ENCODE data around the gene TSFM.
A peak's percentile ranks its signal among the peaks of the same experiment; 100 is the strongest.

TSFM gene

GRCh38 chr12:57832966-57833365 lies 50.4 kb downstream of the TSFM start:
- DNase-seq (ENCODE audit: low read depth in 3 of 3, low spot score in 1 of 3), result no peak

DNA sequence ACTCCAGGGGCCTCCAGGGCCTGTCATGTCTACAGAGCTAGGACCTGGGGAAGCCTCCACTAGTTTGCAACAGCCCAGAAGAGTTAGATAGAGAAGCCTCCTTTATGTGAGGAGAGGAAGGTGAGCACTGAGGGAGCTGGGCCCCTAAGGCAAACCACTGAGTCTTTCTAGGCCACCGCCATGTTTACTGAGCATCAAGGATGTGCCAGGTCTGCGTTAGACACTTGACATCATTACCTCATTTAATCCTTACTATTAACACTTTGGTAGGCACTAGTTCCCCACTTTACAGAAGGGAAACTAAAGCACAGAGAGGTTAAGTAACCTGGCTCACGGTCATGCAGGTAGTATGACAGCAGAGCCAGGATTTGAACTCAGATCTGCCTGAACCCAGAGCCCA lies 51.1 kb downstream of the TSFM start:
- no peak for DNase-seq (ENCODE audit: low read depth in 3 of 3, low spot score in 1 of 3)

GRCh38 chr12:57834086-57834876 lies 51.7 kb downstream of the TSFM start:
- no peak for DNase-seq (ENCODE audit: low read depth in 3 of 3, low spot score in 1 of 3)

GRCh38 chr12:57835366-57836288 lies 53.0 kb downstream of the TSFM start:
- DNase-seq (ENCODE audit: low read depth in 3 of 3, low spot score in 1 of 3), result no peak

DNA sequence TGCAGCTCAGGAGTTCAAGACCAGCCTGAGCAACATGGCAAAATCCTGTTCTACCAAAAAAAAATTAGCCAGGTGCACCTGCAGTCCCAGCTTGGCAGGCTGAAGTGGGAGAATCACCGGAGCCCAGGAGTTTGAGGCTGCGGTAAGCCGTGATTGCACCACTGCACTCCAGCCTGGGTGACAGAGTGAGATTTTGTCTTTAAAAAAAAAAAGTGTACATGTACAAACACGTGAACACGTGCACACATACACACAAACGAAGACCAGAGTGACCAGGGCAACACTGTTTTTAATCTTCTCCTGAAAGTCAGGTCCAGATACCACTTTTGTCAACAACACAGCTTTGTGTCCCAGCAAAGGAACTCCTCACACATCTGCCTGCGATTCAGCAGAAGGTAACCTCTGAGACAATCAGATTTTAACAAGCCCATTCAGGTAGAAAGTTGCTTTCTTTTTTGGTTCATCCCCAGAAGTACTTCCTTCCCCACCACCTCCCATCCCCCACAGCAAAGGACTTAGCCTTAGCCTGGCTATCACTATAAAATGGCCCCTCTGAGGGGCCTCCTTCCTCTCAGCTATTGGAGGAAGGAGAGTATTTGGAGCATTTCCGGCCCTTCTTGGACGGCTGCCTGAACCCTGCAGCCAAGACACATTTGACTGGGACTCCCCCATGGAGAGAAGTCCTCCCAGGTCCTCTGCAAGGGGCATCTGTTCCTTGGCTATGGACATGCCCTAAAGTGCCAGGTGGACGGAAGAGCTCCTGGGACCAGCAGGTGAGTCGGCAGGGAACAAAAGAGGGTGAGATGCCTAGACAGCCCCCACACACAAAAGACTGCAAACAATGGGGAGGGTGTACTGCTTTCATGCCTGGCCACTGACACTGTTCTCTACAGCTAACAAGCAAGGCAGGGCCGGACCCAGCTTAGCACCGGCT lies 54.1 kb downstream of the TSFM start:
- DNase-seq (ENCODE audit: low read depth in 3 of 3, low spot score in 1 of 3), result no peak

DNA sequence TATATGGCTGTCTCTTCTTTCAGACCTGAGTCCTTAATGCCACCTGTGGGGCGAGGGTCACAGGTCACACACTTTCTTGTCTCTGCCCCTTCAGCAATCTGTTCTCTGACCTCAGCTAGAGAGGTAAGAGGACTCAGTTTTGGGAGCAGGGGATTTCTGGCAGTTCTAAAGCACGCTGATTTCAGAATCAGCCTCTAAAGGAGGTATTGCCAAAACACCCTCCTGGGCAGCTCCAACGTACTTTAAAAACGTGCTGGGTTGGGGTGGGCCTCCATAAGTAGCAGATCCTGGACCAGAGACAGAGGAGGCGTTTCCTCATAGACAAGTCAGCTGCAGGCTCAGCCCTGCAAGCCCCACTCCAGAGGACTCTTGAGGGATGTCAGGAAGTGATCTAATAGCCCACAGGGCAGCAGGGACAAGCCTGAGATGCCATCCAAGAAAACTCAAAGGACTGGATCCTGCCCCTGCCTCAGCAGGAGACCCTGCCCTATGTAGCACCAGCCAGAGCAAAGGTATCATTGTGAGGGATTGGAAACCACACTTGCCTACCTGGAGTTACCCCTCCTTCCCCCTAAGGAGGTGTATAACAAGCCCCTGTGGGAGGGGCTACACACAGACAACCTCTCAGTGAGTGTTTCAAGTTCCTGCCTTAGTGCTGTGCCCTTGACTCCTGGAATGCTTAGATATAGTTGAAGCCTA lies 55.4 kb downstream of the TSFM start:
- no peak for DNase-seq (ENCODE audit: low read depth in 3 of 3, low spot score in 1 of 3)

DNA sequence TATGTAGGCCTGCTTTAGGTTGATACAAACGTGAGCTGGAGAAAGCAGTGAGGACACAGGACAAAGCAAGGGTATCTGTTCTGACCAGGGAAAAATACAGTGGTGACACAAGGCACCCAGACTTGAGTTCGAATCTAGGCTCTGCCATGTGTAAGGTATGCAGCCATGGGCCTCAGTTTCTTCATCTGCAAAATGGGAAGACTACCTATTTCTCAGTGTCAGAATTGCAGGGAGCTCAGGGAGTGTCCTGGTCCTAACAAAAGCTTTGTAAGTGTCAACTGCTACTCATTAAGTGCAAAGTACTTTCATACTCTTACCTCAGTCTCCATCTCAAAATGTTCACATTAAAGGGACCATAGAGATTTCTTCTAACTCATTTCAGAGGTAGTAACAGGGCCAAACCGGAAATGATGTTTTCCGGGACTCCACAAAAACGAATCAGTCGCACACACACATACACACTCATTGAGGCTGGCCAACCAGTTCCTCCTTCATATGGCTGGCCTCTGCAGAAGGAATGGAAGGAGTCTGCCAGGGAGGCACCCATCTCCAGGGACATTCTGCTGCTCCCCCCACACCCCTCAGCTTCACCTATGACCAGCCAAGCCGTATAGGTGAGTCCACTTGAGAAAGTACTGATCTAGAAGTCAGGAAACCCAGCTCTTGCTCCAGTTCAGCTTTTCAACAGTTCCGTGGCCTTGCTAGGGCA lies 56.2 kb downstream of the TSFM start:
- no peak for DNase-seq (ENCODE audit: low read depth in 3 of 3, low spot score in 1 of 3)

DNA sequence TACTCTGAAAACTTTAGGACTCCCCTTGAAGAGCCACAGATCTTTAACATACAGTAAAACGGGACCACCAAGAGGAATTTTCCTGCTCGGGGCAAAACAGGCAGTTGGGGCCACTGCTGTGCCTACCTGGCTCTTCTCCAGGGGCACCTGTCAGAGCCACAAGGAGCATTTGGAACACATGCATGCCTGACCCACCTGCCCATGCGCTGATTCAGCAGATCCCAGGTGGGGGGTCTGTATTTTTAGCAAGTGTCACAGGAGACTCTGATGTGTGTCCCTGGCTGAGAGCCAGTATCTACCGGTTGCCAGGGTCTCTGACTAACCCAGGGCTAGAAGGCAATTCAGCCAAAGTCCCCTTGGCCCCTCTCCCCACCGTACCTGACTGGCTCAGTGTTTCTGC lies 57.4 kb downstream of the TSFM start:
- no peak for DNase-seq (ENCODE audit: low read depth in 3 of 3, low spot score in 1 of 3)

GRCh38 chr12:57840726-57841125 lies 58.1 kb downstream of the TSFM start:
- DNase-seq (ENCODE audit: low read depth in 3 of 3, low spot score in 1 of 3), result no peak

GRCh38 chr12:57841445-57841844 lies 58.9 kb downstream of the TSFM start:
- no peak for DNase-seq (ENCODE audit: low read depth in 3 of 3, low spot score in 1 of 3)

DNA sequence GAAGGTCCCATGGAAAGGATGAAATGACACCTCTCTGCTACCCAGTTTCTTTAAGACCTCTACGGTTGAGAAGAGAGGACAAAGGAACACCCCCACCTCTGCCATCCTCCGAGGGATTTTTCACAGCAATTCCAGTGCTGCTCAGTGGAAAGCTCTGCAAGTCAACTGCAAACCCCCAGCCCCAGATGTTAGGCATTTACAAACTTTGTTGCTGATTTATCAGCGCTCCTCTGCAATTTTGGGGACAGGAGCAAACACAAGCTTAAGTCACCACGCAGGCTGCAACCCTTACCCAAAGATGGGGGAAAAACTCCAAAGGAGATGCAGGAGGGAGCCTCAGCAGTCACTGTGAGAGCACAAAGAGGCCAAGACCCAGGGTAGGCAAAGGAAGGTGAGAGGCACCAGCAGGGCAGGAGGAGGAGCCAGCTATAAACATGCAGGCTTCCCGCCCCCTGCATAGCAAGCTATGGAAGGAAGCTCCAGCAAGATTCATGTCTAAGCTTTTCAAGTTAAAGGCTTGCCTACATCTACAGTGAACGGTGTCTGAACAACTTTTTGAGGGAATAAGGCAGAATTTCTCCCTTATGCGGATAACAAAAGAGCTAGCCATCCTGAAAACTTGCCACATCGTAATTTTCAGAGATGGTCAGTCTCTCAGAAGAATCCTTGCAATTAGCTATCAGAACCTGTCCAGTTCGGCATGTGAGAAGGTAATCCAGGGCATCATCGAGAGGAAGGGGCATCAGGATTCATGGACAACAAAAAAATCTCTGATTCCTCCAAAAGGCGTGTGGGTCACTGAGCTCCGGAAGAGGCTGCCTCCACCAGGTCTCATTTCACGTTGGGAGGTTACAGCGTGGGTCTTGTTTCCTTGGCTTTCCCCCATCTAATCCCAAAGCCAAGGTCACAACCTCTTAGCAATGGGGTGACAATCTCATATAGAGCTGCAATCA lies 60.0 kb downstream of the TSFM start:
- DNase-seq (ENCODE audit: low read depth in 3 of 3, low spot score in 1 of 3), result no peak

DNA sequence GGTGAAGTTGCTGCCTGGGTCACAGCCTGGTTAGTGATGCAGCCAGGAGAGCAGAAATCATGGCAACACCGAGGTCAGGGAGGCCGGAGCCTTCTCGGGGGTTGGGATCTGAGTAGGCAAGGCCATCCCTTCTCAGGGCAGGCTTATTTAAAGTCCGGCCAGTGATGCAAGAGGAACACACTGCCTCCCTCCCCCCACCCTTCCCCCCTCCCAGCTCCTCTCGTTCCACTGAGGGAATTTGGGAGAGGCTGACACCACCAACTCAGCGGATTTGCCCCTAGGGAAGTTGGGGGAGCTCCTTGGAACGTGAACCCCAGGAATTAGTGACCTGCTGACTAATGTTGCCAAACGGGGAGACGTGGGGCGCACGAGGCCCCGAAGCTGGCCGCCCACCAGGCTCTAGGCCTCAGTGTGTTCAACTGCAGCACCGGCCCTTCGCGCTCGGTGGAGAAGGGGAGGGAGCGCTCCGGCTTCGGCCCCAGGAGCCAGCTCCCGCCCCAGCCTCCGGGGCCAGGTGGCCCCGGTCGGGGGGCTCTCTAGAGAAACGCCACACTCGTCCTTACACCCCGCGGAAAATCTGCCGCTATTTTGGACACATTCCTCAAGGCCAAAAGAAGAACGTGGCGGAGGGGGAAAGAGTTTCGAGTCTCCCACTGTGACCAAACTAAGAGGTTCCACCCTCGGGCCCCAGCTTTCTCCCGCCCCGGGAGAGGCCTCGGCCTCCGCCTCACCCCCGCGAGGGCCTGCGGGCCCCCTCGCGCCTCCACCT lies 62.3 kb downstream of the TSFM start:
- peak in 1 of 3 donors; percentile 38 for DNase-seq (ENCODE audit: low read depth in 3 of 3, low spot score in 1 of 3)

DNA sequence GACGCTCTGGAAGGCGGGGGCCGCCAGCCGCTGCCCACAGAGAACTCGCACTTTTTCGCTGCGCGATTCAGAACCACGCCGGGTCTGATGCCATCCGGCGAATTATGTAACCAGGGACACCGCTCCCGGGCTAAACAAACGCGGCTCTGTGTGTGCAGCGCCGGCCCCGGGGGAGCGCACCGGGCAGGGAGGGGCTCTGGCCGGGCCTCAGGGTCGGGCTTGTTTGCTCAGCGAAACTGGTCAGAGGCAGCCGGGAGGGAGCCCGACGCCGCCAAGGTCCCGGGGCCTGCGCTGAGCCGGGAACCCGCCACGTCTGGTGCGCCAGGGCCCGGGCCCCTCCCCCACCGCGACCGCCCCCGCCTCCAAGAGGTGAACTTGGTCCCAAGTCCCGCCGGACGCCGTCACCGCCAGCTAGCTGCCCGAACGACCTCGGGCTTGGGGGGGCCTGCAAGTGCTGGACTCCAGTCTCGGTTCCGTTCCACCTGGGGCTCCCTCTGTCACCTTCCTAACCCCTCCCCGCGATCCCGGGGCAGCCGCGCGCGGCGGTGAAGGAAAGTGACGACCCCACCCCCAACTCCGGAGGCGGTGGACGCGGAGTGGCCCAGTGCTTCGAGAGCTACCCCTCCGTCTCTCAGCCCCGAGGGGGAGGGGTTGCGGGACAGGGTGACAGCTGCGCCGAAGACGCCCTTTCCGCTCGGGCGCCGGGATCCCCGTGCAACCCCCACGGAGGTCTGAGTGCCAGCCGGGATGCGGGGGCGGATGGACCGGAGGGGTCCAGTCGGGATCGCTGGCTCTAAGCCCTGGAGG lies 63.1 kb downstream of the TSFM start:
- DNase-seq (ENCODE audit: low read depth in 3 of 3, low spot score in 1 of 3), result peak in 1 of 3 donors; percentile 60

GRCh38 chr12:57846285-57846576 lies 63.6 kb downstream of the TSFM start:
- no peak for DNase-seq (ENCODE audit: low read depth in 3 of 3, low spot score in 1 of 3)

- peak; percentile 74 to 77 (median 77) for DNase-seq (ENCODE audit: low read depth in 3 of 3, low spot score in 1 of 3)
Measured at GRCh38 chr12:57846577-57847319, 64.2 kb downstream of the TSFM start, which contains the start of gene CTDSP2. CTDSP2 (minus strand) TSS chr12:57846729; CDS start chr12:57846435, 294 bp downstream.
